ENCODE measurements around the gene L1TD1.
A peak's percentile ranks its signal among the peaks of the same experiment; 100 is the strongest.

The L1TD1 gene

DNA sequence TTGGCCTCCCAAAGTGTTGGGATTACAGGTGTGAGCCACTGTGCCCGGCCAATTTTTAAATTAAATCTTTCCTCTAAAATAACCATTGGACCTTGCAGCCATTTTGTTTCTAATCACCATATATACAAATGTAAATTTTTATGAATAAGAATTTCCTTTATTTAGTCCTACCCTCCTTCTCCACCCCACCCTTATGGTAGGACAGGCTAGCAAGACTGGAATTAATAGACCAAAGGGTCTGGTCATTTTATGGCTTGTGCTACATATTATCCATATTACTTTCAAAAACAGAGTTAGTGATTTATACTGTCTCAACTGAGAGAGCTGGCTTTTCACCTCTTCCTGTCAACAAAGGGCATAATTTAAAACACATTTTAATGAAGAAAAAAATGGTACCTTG, 26.5 kb downstream of the L1TD1 start:
- in situ Hi-C loops (cut with HindIII; ENCODE audit: low pct_ligation_motif_present, low sequenced_read_pairs): no loop called here
- H3K27me3 ChIP-seq (replicated peaks): no peaks in the 10 kb centered on the region
- H3K36me3 ChIP-seq (replicated peaks): no peaks in the 10 kb centered on the region
- H3K27ac ChIP-seq: no peak overlapping the region
- DNase-seq: no peak
- TF ChIP-seq, protein P1, sequence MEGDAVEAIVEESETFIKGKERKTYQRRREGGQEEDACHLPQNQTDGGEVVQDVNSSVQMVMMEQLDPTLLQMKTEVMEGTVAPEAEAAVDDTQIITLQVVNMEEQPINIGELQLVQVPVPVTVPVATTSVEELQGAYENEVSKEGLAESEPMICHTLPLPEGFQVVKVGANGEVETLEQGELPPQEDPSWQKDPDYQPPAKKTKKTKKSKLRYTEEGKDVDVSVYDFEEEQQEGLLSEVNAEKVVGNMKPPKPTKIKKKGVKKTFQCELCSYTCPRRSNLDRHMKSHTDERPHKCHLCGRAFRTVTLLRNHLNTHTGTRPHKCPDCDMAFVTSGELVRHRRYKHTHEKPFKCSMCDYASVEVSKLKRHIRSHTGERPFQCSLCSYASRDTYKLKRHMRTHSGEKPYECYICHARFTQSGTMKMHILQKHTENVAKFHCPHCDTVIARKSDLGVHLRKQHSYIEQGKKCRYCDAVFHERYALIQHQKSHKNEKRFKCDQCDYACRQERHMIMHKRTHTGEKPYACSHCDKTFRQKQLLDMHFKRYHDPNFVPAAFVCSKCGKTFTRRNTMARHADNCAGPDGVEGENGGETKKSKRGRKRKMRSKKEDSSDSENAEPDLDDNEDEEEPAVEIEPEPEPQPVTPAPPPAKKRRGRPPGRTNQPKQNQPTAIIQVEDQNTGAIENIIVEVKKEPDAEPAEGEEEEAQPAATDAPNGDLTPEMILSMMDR (IDR thresholded peaks at IDR 0.05; ENCODE audit: low read depth, low read length, missing control alignments): no peak
- H3K4me3 ChIP-seq (ENCODE audit: low read depth, low read length): no peak overlapping the region

DNA sequence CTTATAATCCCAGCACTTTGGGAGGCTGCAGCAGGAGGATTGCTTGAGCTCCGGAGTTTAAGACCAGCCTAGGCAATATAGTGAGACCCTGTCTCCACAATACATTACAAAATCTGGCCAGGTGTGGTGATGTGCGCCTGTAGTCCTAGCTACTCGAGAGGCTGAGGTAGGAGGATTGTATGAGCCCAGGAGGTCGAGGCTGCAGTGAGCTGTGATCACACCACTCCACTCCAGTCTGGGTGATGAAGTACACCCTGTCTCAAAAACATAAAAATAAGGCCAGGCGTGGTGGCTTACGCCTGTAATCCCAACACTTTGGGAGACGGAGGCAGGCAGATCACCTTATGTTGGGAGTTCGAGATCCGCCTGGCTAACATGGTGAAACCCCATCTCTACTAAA, 27.7 kb downstream of the L1TD1 start:
- H3K27ac ChIP-seq: no peak overlapping the region
- TF ChIP-seq, protein P1 (IDR thresholded peaks at IDR 0.05; ENCODE audit: low read depth, low read length, missing control alignments): no peak
- no peaks in the 10 kb centered on the region for H3K27me3 ChIP-seq (replicated peaks)
- no peaks in the 10 kb centered on the region for H3K36me3 ChIP-seq (replicated peaks)
- DNase-seq: no peak
- H3K4me3 ChIP-seq (ENCODE audit: low read depth, low read length): no peak overlapping the region
- in situ Hi-C loops (cut with HindIII; ENCODE audit: low pct_ligation_motif_present, low sequenced_read_pairs): no loop called here

DNA sequence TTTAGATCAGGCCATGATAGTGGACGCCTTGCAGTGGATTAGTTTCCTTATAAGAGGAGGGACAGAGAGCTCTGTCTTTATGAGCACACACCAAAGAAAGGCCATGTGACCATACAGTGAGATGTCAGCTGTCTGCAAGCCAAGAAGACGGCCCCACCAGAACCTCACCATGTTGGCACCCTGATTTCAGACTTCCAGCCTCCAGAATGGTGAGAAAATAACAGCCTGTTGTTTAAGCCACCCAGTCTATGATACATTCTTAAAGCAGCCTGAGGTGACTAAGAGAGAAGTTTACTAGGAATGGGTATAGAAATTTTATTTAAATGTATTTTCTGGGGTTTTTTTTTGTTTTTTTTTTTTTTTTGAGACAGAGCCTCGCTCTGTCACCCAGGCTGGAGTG, 29.5 kb downstream of the L1TD1 start:
- H3K27me3 ChIP-seq (replicated peaks): no peaks in the 10 kb centered on the region
- no peaks in the 10 kb centered on the region for H3K36me3 ChIP-seq (replicated peaks)
- H3K4me3 ChIP-seq (ENCODE audit: low read depth, low read length): no peak overlapping the region
- in situ Hi-C loops (cut with HindIII; ENCODE audit: low pct_ligation_motif_present, low sequenced_read_pairs): no loop called here
- TF ChIP-seq, protein P1 (IDR thresholded peaks at IDR 0.05; ENCODE audit: low read depth, low read length, missing control alignments): no peak
- H3K27ac ChIP-seq: no peak overlapping the region
- no peak for DNase-seq

DNA sequence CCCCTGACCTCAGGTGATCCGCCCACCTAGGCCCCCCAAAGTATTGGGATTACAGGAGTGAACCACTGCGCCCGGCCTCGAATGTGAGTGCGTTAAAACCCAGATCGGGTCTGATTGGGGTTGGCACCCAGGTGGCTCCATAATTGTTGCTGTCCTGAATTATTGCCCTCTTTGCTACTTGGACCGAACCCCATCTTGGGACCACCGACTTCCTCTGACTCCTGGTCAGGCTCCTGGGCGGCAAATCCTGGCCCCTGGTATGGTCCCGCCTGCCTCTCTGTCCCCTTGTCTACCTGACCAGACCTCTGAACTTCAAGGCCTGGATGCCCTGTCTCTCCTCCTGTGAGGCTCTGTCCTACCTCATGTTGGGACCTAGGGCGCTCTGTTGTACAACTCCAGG, 32.8 kb downstream of the L1TD1 start:
- TF ChIP-seq, protein P1 (IDR thresholded peaks at IDR 0.05; ENCODE audit: low read depth, low read length, missing control alignments): no peak
- H3K27ac ChIP-seq: no peak overlapping the region
- no peaks in the 10 kb centered on the region for H3K27me3 ChIP-seq (replicated peaks)
- no peak overlapping the region for H3K4me3 ChIP-seq (ENCODE audit: low read depth, low read length)
- H3K36me3 ChIP-seq (replicated peaks): no peaks in the 10 kb centered on the region
- in situ Hi-C loops (cut with HindIII; ENCODE audit: low pct_ligation_motif_present, low sequenced_read_pairs): no loop called here
- DNase-seq: no peak

DNA sequence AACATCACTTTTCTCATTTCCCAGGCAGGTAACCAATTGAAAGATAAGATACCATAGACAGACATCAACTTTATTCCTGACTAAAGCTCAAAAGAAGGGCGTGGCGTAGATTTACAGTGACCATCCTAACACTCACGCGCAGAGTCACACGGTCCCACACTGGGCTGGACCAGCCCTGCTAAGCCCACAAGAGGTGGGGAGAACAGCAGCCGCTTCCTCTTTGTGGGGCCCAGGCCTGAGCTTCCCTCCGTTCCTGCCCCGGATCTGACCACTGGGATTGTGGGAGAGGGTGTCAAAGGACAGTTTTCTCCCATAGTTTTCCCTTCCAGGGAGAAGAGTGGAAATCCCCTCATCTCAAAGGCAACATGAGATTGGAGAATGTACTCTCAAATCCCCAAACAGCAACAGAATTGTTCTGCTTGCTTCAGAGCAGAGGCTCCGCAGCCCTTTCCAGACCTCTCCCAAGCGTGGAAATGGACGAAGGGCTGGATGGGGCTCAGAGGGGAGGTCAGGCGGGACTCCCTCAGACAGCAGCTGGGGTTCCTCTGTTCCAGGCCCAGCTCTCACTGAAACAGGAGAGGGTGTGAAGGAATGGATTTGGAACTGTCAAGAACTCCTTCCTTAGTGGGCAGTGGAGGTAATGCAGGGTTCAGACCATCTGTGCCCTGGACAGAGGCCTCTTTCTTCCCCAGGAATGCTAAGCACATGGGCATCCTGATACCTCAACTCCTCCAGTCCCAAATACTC, 33.7 kb downstream of the L1TD1 start:
- TF ChIP-seq, protein P1 (IDR thresholded peaks at IDR 0.05; ENCODE audit: low read depth, low read length, missing control alignments): peak; percentile 23
- no peak for DNase-seq
- H3K27ac ChIP-seq: no peak overlapping the region
- no peak overlapping the region for H3K4me3 ChIP-seq (ENCODE audit: low read depth, low read length)
- no peaks in the 10 kb centered on the region for H3K27me3 ChIP-seq (replicated peaks)
- in situ Hi-C loops (cut with HindIII; ENCODE audit: low pct_ligation_motif_present, low sequenced_read_pairs): no loop called here
- H3K36me3 ChIP-seq (replicated peaks): no peaks in the 10 kb centered on the region

DNA sequence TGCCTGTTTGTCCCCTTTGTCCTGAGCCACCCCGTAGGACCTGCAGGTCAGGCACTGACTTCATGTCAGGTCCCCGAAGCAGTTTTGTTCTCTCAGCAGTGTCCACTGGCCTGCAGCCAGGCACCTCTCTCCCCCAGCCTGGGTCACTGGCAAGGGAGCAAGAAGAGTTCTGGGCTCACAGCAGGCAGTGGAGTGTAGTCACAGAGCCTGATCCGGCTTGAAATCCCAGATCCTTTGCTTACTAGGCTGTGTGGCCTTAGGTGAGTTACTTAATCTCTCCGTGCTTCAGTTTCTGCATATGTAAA, 34.2 kb downstream of the L1TD1 start:
- H3K27me3 ChIP-seq (replicated peaks): no peaks in the 10 kb centered on the region
- no peak for DNase-seq
- in situ Hi-C loops (cut with HindIII; ENCODE audit: low pct_ligation_motif_present, low sequenced_read_pairs): no loop called here
- H3K4me3 ChIP-seq (ENCODE audit: low read depth, low read length): no peak overlapping the region
- TF ChIP-seq, protein P1 (IDR thresholded peaks at IDR 0.05; ENCODE audit: low read depth, low read length, missing control alignments): no peak
- H3K27ac ChIP-seq: no peak overlapping the region
- no peaks in the 10 kb centered on the region for H3K36me3 ChIP-seq (replicated peaks)

All from brain microvascular endothelial cell (primary cell).